CD14-positive monocyte (primary cell): ENCODE data around the gene FAM98B. TPM values are rescaled to one million over a fixed set of nuclear protein-coding genes. Genes with fewer than 3 reads are reported as not detected.

ENCODE experiments used
- DNase-seq, 3 donors: peaks; one replicate each; pipeline ENCODE4 v3.0.0-alpha.2; 2011 to 2022
- H2AFZ ChIP-seq: 2 replicates; pipeline ENCODE4 v1.6.0; 2012; ENCODE audit warnings: mild to moderate bottlenecking, low read depth, low read length, inconsistent platforms; ENCODE audit not compliant: insufficient read depth, poor library complexity, severe bottlenecking
- H3K27ac ChIP-seq, 2 donors: 1 replicate in 1 of 2; 2 replicates in 1 of 2; pipeline ENCODE4 v1.5.1; 2012 to 2013; ENCODE audit warnings: low read length in 2 of 2, control low read depth in 1 of 2, inconsistent platforms in 1 of 2, low read depth in 1 of 2, mild to moderate bottlenecking in 1 of 2
- H3K27me3 ChIP-seq, 2 donors: one replicate each; pipeline versions ENCODE4 v1.6.0 to v1.6.1; 2011 to 2013; ENCODE audit warnings: low read length in 2 of 2; ENCODE audit not compliant: control insufficient read depth in 2 of 2, insufficient read depth in 2 of 2
- H3K36me3 ChIP-seq, 2 donors: replicated peaks in 1 of 2; 1 replicate in 1 of 2; 2 replicates in 1 of 2; pipeline versions ENCODE4 v1.5.1 to v1.6.1; 2012 to 2013; ENCODE audit warnings: low read length in 2 of 2, control low read depth in 1 of 2, inconsistent platforms in 1 of 2, mild to moderate bottlenecking in 1 of 2; ENCODE audit not compliant: insufficient read depth in 2 of 2, control insufficient read depth in 1 of 2
- H3K4me1 ChIP-seq, 2 donors: 1 replicate in 1 of 2; 2 replicates in 1 of 2; pipeline versions ENCODE4 v1.5.1 to v1.6.1; 2012 to 2013; ENCODE audit warnings: low read length in 2 of 2, control low read depth in 1 of 2, inconsistent platforms in 1 of 2, mild to moderate bottlenecking in 1 of 2, moderate library complexity in 1 of 2; ENCODE audit not compliant: insufficient read depth in 2 of 2, control insufficient read depth in 1 of 2
- H3K4me2 ChIP-seq: replicated peaks from 2 replicates; pipeline ENCODE3; 2012; ENCODE audit warnings: low read length, moderate library complexity, mild to moderate bottlenecking; ENCODE audit not compliant: poor library complexity, severe bottlenecking; ENCODE audit errors: extremely low read depth
- H3K4me3 ChIP-seq, 3 experiments: fragments of 200-600 bp in 1 of 3; sonication (generic) in 1 of 3; replicated peaks in 1 of 3; 1 replicate in 2 of 3; 2 replicates in 1 of 3; pipeline ENCODE4 v1.5.1; 2011 to 2013; ENCODE audit warnings: low read length in 3 of 3, mild to moderate bottlenecking in 3 of 3, control low read depth in 2 of 3, low read depth in 2 of 3, inconsistent platforms in 1 of 3, moderate library complexity in 1 of 3
- H3K79me2 ChIP-seq: 2 replicates; pipeline ENCODE4 v1.6.0; 2012; ENCODE audit warnings: mild to moderate bottlenecking, control low read depth, inconsistent platforms, low read length, moderate library complexity; ENCODE audit not compliant: insufficient read depth
- H3K9ac ChIP-seq: 2 replicates; pipeline ENCODE4 v1.6.0; 2017; ENCODE audit warnings: low read length, mild to moderate bottlenecking; ENCODE audit not compliant: insufficient read depth, poor library complexity, severe bottlenecking
- H3K9me3 ChIP-seq, 2 donors: replicated peaks in 1 of 2; 1 replicate in 1 of 2; 2 replicates in 1 of 2; pipeline versions ENCODE4 v1.5.1 to v1.6.1; 2012 to 2013; ENCODE audit warnings: low read length in 2 of 2, control low read depth in 1 of 2; ENCODE audit not compliant: control insufficient read depth in 1 of 2, insufficient read depth in 1 of 2
- H4K20me1 ChIP-seq: 2 replicates; pipeline ENCODE4 v1.6.0; 2012; ENCODE audit warnings: mild to moderate bottlenecking, low read length, control low read depth, moderate library complexity; ENCODE audit not compliant: insufficient read depth
- H3K27ac Mint-ChIP-seq, 7 donors: one replicate each; pipeline ENCODE4 v1.8.0; 2020; ENCODE audit warnings: mild to moderate bottlenecking in 7 of 7, mixed read lengths in 7 of 7, moderate library complexity in 6 of 7, inconsistent platforms in 2 of 7
- H3K27me3 Mint-ChIP-seq, 3 donors: one replicate each; pipeline ENCODE4 v1.8.0; 2021 to 2022; ENCODE audit warnings: low read depth in 3 of 3, mild to moderate bottlenecking in 3 of 3, mixed read lengths in 3 of 3, moderate library complexity in 3 of 3, inconsistent platforms in 1 of 3
- H3K36me3 Mint-ChIP-seq, 2 donors: one replicate each; pipeline ENCODE4 v1.8.0; 2020; ENCODE audit warnings: mixed read lengths in 2 of 2, inconsistent platforms in 1 of 2, mild to moderate bottlenecking in 1 of 2
- H3K4me1 Mint-ChIP-seq: one replicate; pipeline ENCODE4 v1.8.0; 2020; ENCODE audit warnings: mild to moderate bottlenecking, mixed read lengths
- H3K4me3 Mint-ChIP-seq, 2 donors: one replicate each; pipeline ENCODE4 v1.8.0; 2020; ENCODE audit warnings: mild to moderate bottlenecking in 2 of 2, mixed read lengths in 2 of 2, moderate library complexity in 1 of 2
- H3K9me3 Mint-ChIP-seq, 7 donors: one replicate each; pipeline ENCODE4 v1.8.0; 2020 to 2022; ENCODE audit warnings: mixed read lengths in 7 of 7, mild to moderate bottlenecking in 6 of 7, moderate library complexity in 6 of 7, inconsistent platforms in 2 of 7
- WGBS: methylation state at CpG from one replicate; pipeline ENCODE4 v1.1.5; 2013; ENCODE audit warnings: missing lambda C conversion rate; ENCODE audit not compliant: insufficient coverage; 5-methylcytosine and 5-hydroxymethylcytosine counted together
- intact Hi-C, 2 donors: fragments of 100-400 bp; cut with micrococcal nuclease; formaldehyde crosslinking; loops; one replicate each; pipeline versions ENCODE4 v1.15.0 to v1.15.1; 2023
- polyA plus RNA-seq, 3 donors: library from polyadenylated mRNA; depleted of rRNA in 1 of 3; unstranded in 2 of 3; stranded (reverse) in 1 of 3; fragments of 300-500 nt in 2 of 3; fragments of >200 nt in 1 of 3; fragmentation: Illumina TruSeq in 2 of 3; gene quantifications; 1 replicate in 2 of 3; 2 replicates in 1 of 3; pipeline ENCODE4 v1.2.3, GENCODE V29; 2012 to 2021
- TF ChIP-seq, protein P1 (sequence below): fragments of 200-600 bp; IDR thresholded peaks from one replicate; pipeline ENCODE4 v1.8.0; 2022; ENCODE audit warnings: antibody characterized with exemption, mild to moderate bottlenecking

Gene FAM98B
- polyA plus RNA-seq, 3 donors, result 0.41 to 1.3 (median 0.69) TPM

DNA sequence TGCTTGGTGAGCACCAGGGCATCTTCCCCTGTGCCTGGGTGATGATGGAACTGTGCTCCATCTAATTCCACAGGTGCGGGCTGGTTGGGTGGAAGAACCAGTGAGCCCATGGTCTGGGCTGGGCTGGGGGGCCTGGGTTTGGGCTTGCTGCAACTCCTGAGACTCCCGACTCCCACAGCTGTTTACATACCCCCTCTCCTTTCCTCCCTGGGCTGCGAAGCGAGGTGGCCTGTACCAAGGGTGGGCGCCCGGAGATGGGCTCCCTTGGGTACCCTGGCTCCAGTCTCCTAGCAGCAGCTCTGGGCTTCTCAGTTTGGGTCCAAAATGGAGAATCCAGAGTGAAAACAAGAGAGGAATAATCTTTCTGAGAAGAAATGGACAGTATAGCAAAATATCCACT lies 5.6 kb downstream of the FAM98B start:
- 100% methylated on average over 3 of the region's 6 CpGs for WGBS

DNA sequence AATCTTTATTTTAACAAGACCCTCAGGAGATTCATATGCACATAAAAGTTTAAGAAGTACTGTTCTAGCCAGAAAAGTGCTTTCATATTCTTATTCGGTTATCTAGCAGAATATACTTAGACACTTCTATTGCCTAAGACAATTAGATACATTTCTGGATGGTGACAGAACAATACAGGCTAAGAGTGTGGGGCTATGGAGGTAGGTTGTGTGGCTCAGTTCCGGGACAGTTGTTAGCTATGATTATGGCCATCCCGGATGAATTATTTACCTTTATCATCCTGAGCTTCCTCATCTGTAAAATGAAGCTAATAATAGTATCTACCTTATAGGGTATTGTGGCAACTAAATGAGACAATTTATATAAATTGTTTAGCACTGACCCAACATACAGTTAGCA lies 6.6 kb downstream of the FAM98B start:
- Mint-ChIP-seq H3K27me3 (peaks cover 0 to 2% (median 0%) of the 10 kb centered on the region in 3 donors), H3K9me3 (no peaks in the 10 kb centered on the region), H3K27ac (peak overlapping the region in 4 of 7 donors; percentile 2 to 60 (median 16)), H3K36me3 (peaks cover 3% of the 10 kb centered on the region in 2 donors), H3K4me1 (peaks cover 32% of the 10 kb centered on the region), H3K4me3 (no peak overlapping the region)
- peaks cover 12 to 24% of the 10 kb centered on the region in 2 donors for H3K4me1 ChIP-seq
- peaks cover 0 to 2% of the 10 kb centered on the region in 2 donors for H3K36me3 ChIP-seq
- TF ChIP-seq, protein P1, sequence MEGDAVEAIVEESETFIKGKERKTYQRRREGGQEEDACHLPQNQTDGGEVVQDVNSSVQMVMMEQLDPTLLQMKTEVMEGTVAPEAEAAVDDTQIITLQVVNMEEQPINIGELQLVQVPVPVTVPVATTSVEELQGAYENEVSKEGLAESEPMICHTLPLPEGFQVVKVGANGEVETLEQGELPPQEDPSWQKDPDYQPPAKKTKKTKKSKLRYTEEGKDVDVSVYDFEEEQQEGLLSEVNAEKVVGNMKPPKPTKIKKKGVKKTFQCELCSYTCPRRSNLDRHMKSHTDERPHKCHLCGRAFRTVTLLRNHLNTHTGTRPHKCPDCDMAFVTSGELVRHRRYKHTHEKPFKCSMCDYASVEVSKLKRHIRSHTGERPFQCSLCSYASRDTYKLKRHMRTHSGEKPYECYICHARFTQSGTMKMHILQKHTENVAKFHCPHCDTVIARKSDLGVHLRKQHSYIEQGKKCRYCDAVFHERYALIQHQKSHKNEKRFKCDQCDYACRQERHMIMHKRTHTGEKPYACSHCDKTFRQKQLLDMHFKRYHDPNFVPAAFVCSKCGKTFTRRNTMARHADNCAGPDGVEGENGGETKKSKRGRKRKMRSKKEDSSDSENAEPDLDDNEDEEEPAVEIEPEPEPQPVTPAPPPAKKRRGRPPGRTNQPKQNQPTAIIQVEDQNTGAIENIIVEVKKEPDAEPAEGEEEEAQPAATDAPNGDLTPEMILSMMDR, result no peak
- H3K27me3 ChIP-seq, result no peaks in the 10 kb centered on the region
- no peak overlapping the region for H3K27ac ChIP-seq
- intact Hi-C loops, result no loop called here
- WGBS, result no CpG with 5 or more reads among the region's 3 CpGs
- H3K79me2 ChIP-seq, result peaks cover 82% of the 10 kb centered on the region
- DNase-seq, result no peak
- no peak overlapping the region for H2AFZ ChIP-seq
- peak overlapping the region; percentile 51 for H3K4me2 ChIP-seq
- H3K9ac ChIP-seq, result no peak overlapping the region
- H4K20me1 ChIP-seq, result peaks cover 12% of the 10 kb centered on the region
- H3K4me3 ChIP-seq, result peak overlapping the region in 1 of 3 experiments; percentile 47
- H3K9me3 ChIP-seq, result no peaks in the 10 kb centered on the region

More for the DNA sequence above, 5.6 kb downstream of the FAM98B start:
- peaks cover 0 to 2% of the 10 kb centered on the region in 2 donors for H3K36me3 ChIP-seq
- no peak overlapping the region for H3K9ac ChIP-seq
- no peaks in the 10 kb centered on the region for H3K27me3 ChIP-seq
- no peaks in the 10 kb centered on the region for H3K9me3 ChIP-seq
- Mint-ChIP-seq H3K4me1 (peaks cover 42% of the 10 kb centered on the region), H3K9me3 (no peaks in the 10 kb centered on the region), H3K36me3 (peaks cover 0 to 3% of the 10 kb centered on the region in 2 donors), H3K27ac (no peak overlapping the region), H3K27me3 (peaks cover 0 to 2% (median 0%) of the 10 kb centered on the region in 3 donors), H3K4me3 (no peak overlapping the region)
- peaks cover 22 to 35% of the 10 kb centered on the region in 2 donors for H3K4me1 ChIP-seq
- H2AFZ ChIP-seq, result no peak overlapping the region
- DNase-seq, result no peak
- no peak overlapping the region for H3K4me3 ChIP-seq
- peaks cover 12% of the 10 kb centered on the region for H4K20me1 ChIP-seq
- no peak overlapping the region for H3K4me2 ChIP-seq
- peaks cover 92% of the 10 kb centered on the region for H3K79me2 ChIP-seq
- peak overlapping the region in 1 of 2 donors; percentile 6 for H3K27ac ChIP-seq
- TF ChIP-seq, protein P1, result no peak
- intact Hi-C loops, result no loop called here
